HEK293T (cell line): ENCODE data around the gene SUSD4.

ENCODE experiments used
- CTBP1 ChIP-seq: fragments of 450-650 bp; IDR thresholded peaks from 2 replicates; pipeline ENCODE4 v1.6.1; 2016; ENCODE audit warnings: borderline replicate concordance
- FOXK2 ChIP-seq: fragments of 450-650 bp; IDR thresholded peaks from 2 replicates; pipeline ENCODE4 v1.6.1; 2016; ENCODE audit warnings: mild to moderate bottlenecking
- FOXM1 ChIP-seq: fragments of 450-650 bp; IDR thresholded peaks from 2 replicates; pipeline ENCODE4 v1.6.1; 2017; ENCODE audit warnings: mild to moderate bottlenecking, borderline replicate concordance
- SUZ12 ChIP-seq: fragments of 450-650 bp; IDR thresholded peaks from 2 replicates; pipeline ENCODE4 v1.6.1; 2016; ENCODE audit warnings: mild to moderate bottlenecking

GRCh38 chr1:223386013-223386412, 22.0 kb upstream of the SUSD4 start:
- TF ChIP-seq SUZ12 (no peak), FOXM1 (no peak), CTBP1 (no peak), FOXK2 (no peak)
